CD4-positive, alpha-beta T cell treated with Interleukin-4 for 4 hours (primary cell): ENCODE results near the gene MSLN.

Experiments
- DNase-seq: peaks from one replicate; pipeline ENCODE4 v3.0.0-alpha.2; 2020

The MSLN gene

GRCh38 chr16:813916-814412, 53.4 kb downstream of the MSLN start:
- DNase-seq, result no peak

GRCh38 chr16:814974-815373, 54.4 kb downstream of the MSLN start:
- DNase-seq, result no peak

- DNase-seq, result no peak
These were observed 55.3 kb downstream of the MSLN start for GRCh38 chr16:815861-816260.

- DNase-seq, result no peak
These were observed 56.7 kb downstream of the MSLN start for GRCh38 chr16:817001-817906.

- no peak for DNase-seq
These were observed 57.6 kb downstream of the MSLN start for GRCh38 chr16:818132-818531.
